ENCODE measurements around the gene TLE6. TPM values are rescaled to one million over a fixed set of nuclear protein-coding genes. Genes with fewer than 3 reads are reported as not detected.
"Not testable (repeated sequence)": the region's sequence is repeated elsewhere in the genome, so short reads cannot be mapped to it uniquely, and the experiment has no call there.

Gene TLE6
- polyA plus RNA-seq (4.0 and 5.7 TPM in 2 replicates), polyA minus RNA-seq (1.5 and 1.7 TPM in 2 replicates)

- no peaks in the 10 kb centered on the region for H4K20me1 ChIP-seq (ENCODE audit: insufficient read depth)
- H3K27ac ChIP-seq (ENCODE audit: low read length) = no peak within 1 kb of the TSS
- TF ChIP-seq TAF1 (IDR thresholded peaks at IDR 0.05; ENCODE audit: low read depth) (no peak), MXI1 (conservative IDR thresholded peaks at IDR 0.05; ENCODE audit: poor library complexity, severe bottlenecking) (peak; percentile 43), CTCF (IDR thresholded peaks at IDR 0.05; ENCODE audit: poor library complexity, severe bottlenecking) (peak; percentile 19), REST (IDR thresholded peaks at IDR 0.05; ENCODE audit: borderline replicate concordance) (no peak), POLR2AphosphoS5 (IDR thresholded peaks at IDR 0.05) (peak; percentile 43), EZH2 (IDR thresholded peaks at IDR 0.05; ENCODE audit: borderline replicate concordance, insufficient read depth, low read length, poor library complexity, severe bottlenecking) (no peak), RAD21 (conservative IDR thresholded peaks at IDR 0.05) (no peak), EP300 (conservative IDR thresholded peaks at IDR 0.05; ENCODE audit: poor library complexity, severe bottlenecking) (no peak), SMC3 (conservative IDR thresholded peaks at IDR 0.05; ENCODE audit: poor library complexity) (no peak)
- H3K9me2 ChIP-seq (ENCODE audit: insufficient read depth, low read length) = no peaks in the 10 kb centered on the region
- H3K9ac ChIP-seq (ENCODE audit: low read length) = no peak within 1 kb of the TSS
- no peaks in the 10 kb centered on the region for H3F3A ChIP-seq (ENCODE audit: insufficient read depth, low read length, poor library complexity, severe bottlenecking)
- H3K4me3 ChIP-seq (ENCODE audit: low read length) = peak within 1 kb of the TSS; percentile 62
- peak within 1 kb of the TSS; percentile 94 for H3K4me2 ChIP-seq (ENCODE audit: low read length)
- H3K9me3 ChIP-seq (ENCODE audit: low read length) = no peaks in the 10 kb centered on the region
- H3K79me2 ChIP-seq (replicated peaks; ENCODE audit: insufficient read depth, low read length) = no peaks in the 10 kb centered on the region
- no peak within 1 kb of the TSS for H2AFZ ChIP-seq (ENCODE audit: low read depth, low read length)
- H3K36me3 ChIP-seq (ENCODE audit: insufficient read depth, low read length) = no peaks in the 10 kb centered on the region
- H3K27me3 ChIP-seq (ENCODE audit: insufficient read depth, low read depth, low read length) = peaks cover 73% of the 10 kb centered on the region
Measured at GRCh38 chr19:2977001-2977745, at the start of gene TLE6. TLE6 (plus strand) TSS chr19:2977564; CDS start chr19:2978234, 670 bp downstream.

- Histone ChIP-seq H3K4me3 (ENCODE audit: low read length) (no peak overlapping the region), H3K79me2 (replicated peaks; ENCODE audit: insufficient read depth, low read length) (no peaks in the 10 kb centered on the region), H2AFZ (ENCODE audit: low read depth, low read length) (no peak overlapping the region), H3F3A (ENCODE audit: insufficient read depth, low read length, poor library complexity, severe bottlenecking) (no peaks in the 10 kb centered on the region), H3K9me2 (ENCODE audit: insufficient read depth, low read length) (no peaks in the 10 kb centered on the region), H3K4me2 (ENCODE audit: low read length) (no peak overlapping the region), H3K36me3 (ENCODE audit: insufficient read depth, low read length) (peaks cover 17% of the 10 kb centered on the region), H3K9ac (ENCODE audit: low read length) (no peak overlapping the region), H3K27ac (ENCODE audit: low read length) (no peak overlapping the region), H3K9me3 (ENCODE audit: low read length) (peaks cover 17% of the 10 kb centered on the region), H4K20me1 (ENCODE audit: insufficient read depth) (no peaks in the 10 kb centered on the region), H3K27me3 (ENCODE audit: insufficient read depth, low read depth, low read length) (no peaks in the 10 kb centered on the region)
- TF ChIP-seq REST (IDR thresholded peaks at IDR 0.05; ENCODE audit: borderline replicate concordance) (no peak), RAD21 (conservative IDR thresholded peaks at IDR 0.05) (no peak), POLR2AphosphoS5 (IDR thresholded peaks at IDR 0.05) (no peak), EP300 (conservative IDR thresholded peaks at IDR 0.05; ENCODE audit: poor library complexity, severe bottlenecking) (no peak), SMC3 (conservative IDR thresholded peaks at IDR 0.05; ENCODE audit: poor library complexity) (no peak), EZH2 (IDR thresholded peaks at IDR 0.05; ENCODE audit: borderline replicate concordance, insufficient read depth, low read length, poor library complexity, severe bottlenecking) (no peak), CTCF (IDR thresholded peaks at IDR 0.05; ENCODE audit: poor library complexity, severe bottlenecking) (no peak), MXI1 (conservative IDR thresholded peaks at IDR 0.05; ENCODE audit: poor library complexity, severe bottlenecking) (no peak), TAF1 (IDR thresholded peaks at IDR 0.05; ENCODE audit: low read depth) (no peak)
Measured at GRCh38 chr19:2933490-2933910, 43.9 kb upstream of the TLE6 start.

DNA sequence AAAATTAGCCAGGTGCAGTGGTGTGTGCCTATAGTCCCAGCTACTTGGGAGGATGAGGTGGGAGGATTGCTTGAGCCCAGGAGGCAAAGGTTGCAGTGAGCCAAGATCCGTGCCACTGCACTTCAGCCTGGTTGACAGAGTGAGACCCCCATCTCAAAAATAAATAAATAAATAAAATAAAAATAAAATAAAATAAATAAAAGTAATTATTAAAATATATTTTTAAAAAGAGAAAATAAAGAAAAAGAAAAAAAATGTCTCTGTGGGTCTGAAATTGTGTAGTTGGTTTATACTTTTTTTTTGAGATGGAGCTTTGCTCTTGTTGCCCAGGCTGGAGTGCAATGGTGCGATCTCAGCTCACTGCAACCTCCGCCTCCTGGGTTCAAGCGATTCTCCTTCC, 41.5 kb upstream of the TLE6 start:
- not testable (repeated sequence) for H3K9ac ChIP-seq (ENCODE audit: low read length)

More for the DNA sequence above, 41.5 kb upstream of the TLE6 start:
- H3K4me2 ChIP-seq (ENCODE audit: low read length); H3K79me2 ChIP-seq (replicated peaks; ENCODE audit: insufficient read depth, low read length); H3K27ac ChIP-seq (ENCODE audit: low read length); H4K20me1 ChIP-seq (ENCODE audit: insufficient read depth); H3F3A ChIP-seq (ENCODE audit: insufficient read depth, low read length, poor library complexity, severe bottlenecking); H3K4me3 ChIP-seq (ENCODE audit: low read length); H3K27me3 ChIP-seq (ENCODE audit: insufficient read depth, low read depth, low read length); H2AFZ ChIP-seq (ENCODE audit: low read depth, low read length); H3K9me2 ChIP-seq (ENCODE audit: insufficient read depth, low read length): not testable (repeated sequence)
- H3K9me3 ChIP-seq (ENCODE audit: low read length) = peaks cover 17% of the 10 kb centered on the region
- H3K36me3 ChIP-seq (ENCODE audit: insufficient read depth, low read length) = peaks cover 17% of the 10 kb centered on the region
